GM12878 (cell line): ENCODE data around the gene B3GNT3. TPM values are rescaled to one million over a fixed set of nuclear protein-coding genes. Genes with fewer than 3 reads are reported as not detected.
A peak's percentile ranks its signal among the peaks of the same experiment; 100 is the strongest.

ENCODE experiments used
- BMI1 ChIP-seq: fragments of 450-650 bp; IDR thresholded peaks from 2 replicates; pipeline ENCODE4 v1.6.1; 2016; ENCODE audit warnings: mild to moderate bottlenecking, moderate library complexity, borderline replicate concordance
- CEBPZ ChIP-seq: fragments of 150-350 bp; IDR thresholded peaks from 2 replicates; pipeline ENCODE4 v1.6.1; 2016; ENCODE audit warnings: low read depth, low read length
- CHD1 ChIP-seq: IDR thresholded peaks from 2 replicates; pipeline ENCODE4 v1.6.1; 2012; ENCODE audit warnings: low read depth, low read length, improper control_type of control experiment
- DPF2 ChIP-seq: fragments of 450-650 bp; IDR thresholded peaks from 2 replicates; pipeline ENCODE4 v1.6.1; 2017; ENCODE audit warnings: mild to moderate bottlenecking
- ESRRA ChIP-seq: IDR thresholded peaks from 2 replicates; pipeline ENCODE4 v1.6.1; 2012; ENCODE audit warnings: mild to moderate bottlenecking, low read length, improper control_type of control experiment
- IKZF1 ChIP-seq: fragments of 450-650 bp; conservative IDR thresholded peaks from 2 replicates; pipeline ENCODE4 v1.6.1; 2017; ENCODE audit warnings: antibody characterized with exemption, mild to moderate bottlenecking
- POU2F2 ChIP-seq: IDR thresholded peaks from 3 replicates; pipeline ENCODE4 v1.6.1; 2011; ENCODE audit warnings: low read depth, mild to moderate bottlenecking, low read length, borderline replicate concordance
- REST ChIP-seq: IDR thresholded peaks from 2 replicates; pipeline ENCODE4 v1.6.1; 2012; ENCODE audit warnings: mild to moderate bottlenecking, low read depth, low read length
- RFX5 ChIP-seq: IDR thresholded peaks from 2 replicates; pipeline ENCODE4 v1.6.1; 2011; ENCODE audit warnings: low read depth, low read length, improper control_type of control experiment
- SIN3A ChIP-seq: IDR thresholded peaks from 2 replicates; pipeline ENCODE4 v1.6.1; 2012; ENCODE audit warnings: low read depth, low read length, improper control_type of control experiment
- TAF1 ChIP-seq: IDR thresholded peaks from 2 replicates; pipeline ENCODE4 v1.6.1; 2011; ENCODE audit warnings: mild to moderate bottlenecking, low read depth, low read length, borderline replicate concordance
- TCF7 ChIP-seq: IDR thresholded peaks from 2 replicates; pipeline ENCODE4 v1.6.1; 2014; ENCODE audit warnings: antibody characterized with exemption, borderline replicate concordance
- polyA plus RNA-seq, 11 experiments: library from polyadenylated mRNA; depleted of rRNA in 4 of 11; unstranded in 6 of 11; stranded (reverse) in 5 of 11; fragments of >200 nt; fragmentation: Nextera tagmentation in 4 of 11; fragmentation: Illumina TruSeq in 1 of 11; extraction: Ambion mirVana in 4 of 11; extraction: Trizol in 1 of 11; gene quantifications; 1 replicate in 1 of 11; 2 replicates in 10 of 11; pipeline versions ENCODE4 v1.2.1 to v1.2.3, GENCODE V29; 2011 to 2016; ENCODE audit warnings: inconsistent platforms in 2 of 11, missing spikeins in 2 of 11, low read depth in 1 of 11
- total RNA-seq, 4 experiments: library from RNA; depleted of rRNA in 3 of 4; stranded (reverse); fragments of >200 nt in 3 of 4; fragmentation: Illumina TruSeq in 1 of 4; extraction: Trizol in 1 of 4; gene quantifications; 2 replicates each; pipeline versions ENCODE4 v1.2.1 to v1.2.3, GENCODE V29; 2013 to 2021

Gene B3GNT3
- total and polyA plus RNA-seq, 10 of the 15 experiments (the other 5 are each of a cell fraction or from before 2014, with no cell fraction given), result not detected

GRCh38 chr19:17754634-17755442 is 40.1 kb upstream of the B3GNT3 start (continued):
- TF ChIP-seq POU2F2 (no peak; the same call in 2 of the 3 replicates), TCF7 (no peak), DPF2 (peak; percentile 89), SIN3A (no peak), RFX5 (no peak), REST (no peak), IKZF1 (peak; percentile 88), CEBPZ (no peak), BMI1 (peak; percentile 61; the same call in 1 of the 2 replicates), CHD1 (no peak), TAF1 (no peak), ESRRA (no peak)
